Duodenal mucosa (tissue), 2 donors: Measurements from ENCODE around the gene SEMA3E.
"Not testable (repeated sequence)": the region's sequence is repeated elsewhere in the genome, so short reads cannot be mapped to it uniquely, and the experiment has no call there.

Source experiments
- H3K27ac ChIP-seq: one replicate; pipeline ENCODE4 v1.7.0; 2013; ENCODE audit warnings: low read depth, low read length
- H3K27me3 ChIP-seq, 2 donors: one replicate each; pipeline ENCODE4 v1.7.0; 2013; ENCODE audit warnings: low read length in 2 of 2, control low read depth in 1 of 2; ENCODE audit not compliant: insufficient read depth in 2 of 2, control insufficient read depth in 1 of 2
- H3K36me3 ChIP-seq, 2 donors: one replicate each; pipeline ENCODE4 v1.7.0; 2013; ENCODE audit warnings: low read length in 2 of 2, control low read depth in 1 of 2; ENCODE audit not compliant: insufficient read depth in 2 of 2, control insufficient read depth in 1 of 2
- H3K4me1 ChIP-seq, 2 donors: one replicate each; pipeline ENCODE4 v1.7.0; 2013; ENCODE audit warnings: low read length in 2 of 2, control low read depth in 1 of 2; ENCODE audit not compliant: insufficient read depth in 2 of 2, control insufficient read depth in 1 of 2
- H3K4me3 ChIP-seq, 2 donors: one replicate each; pipeline ENCODE4 v1.7.0; 2013; ENCODE audit warnings: low read length in 2 of 2, low read depth in 1 of 2
- H3K9ac ChIP-seq, 2 donors: one replicate each; pipeline ENCODE4 v1.7.0; 2013; ENCODE audit warnings: low read length in 2 of 2, low read depth in 1 of 2
- H3K9me3 ChIP-seq, 2 donors: one replicate each; pipeline ENCODE4 v1.7.0; 2013; ENCODE audit warnings: low read length in 2 of 2, control low read depth in 1 of 2; ENCODE audit not compliant: control insufficient read depth in 1 of 2

The SEMA3E gene

DNA sequence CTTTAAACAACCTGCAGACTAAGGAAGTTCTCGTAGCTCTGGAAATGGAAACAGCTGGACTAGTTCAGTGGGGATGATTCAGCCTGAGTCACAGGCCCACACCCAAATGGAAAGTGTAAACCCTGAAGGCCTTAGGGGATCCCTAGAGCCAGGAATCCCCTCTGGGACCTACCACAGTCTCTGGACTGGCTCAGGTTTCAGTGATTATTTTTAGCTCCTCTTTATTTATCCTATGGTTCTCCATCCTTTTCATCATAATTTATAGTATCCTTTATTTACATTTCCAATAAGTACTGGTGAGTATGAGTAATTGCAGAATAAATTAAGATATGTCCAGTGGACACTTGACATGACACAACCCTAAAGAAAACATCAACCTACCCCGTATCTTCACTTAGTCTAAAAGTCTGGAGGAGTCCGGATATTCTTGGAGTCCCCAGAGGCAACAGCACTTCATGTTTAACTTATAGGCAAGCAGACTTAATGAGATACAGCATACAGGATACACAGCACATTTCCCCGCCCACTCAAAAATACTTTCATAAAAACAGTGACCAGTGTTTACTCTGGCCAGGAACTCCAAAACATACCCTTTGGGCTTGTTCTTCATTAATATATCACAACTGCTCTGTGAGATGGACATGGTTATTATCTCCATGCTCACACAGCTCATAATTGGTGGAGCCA is 28.4 kb upstream of the SEMA3E start:
- no peak overlapping the region for H3K4me3 ChIP-seq
- no peaks in the 10 kb centered on the region for H3K9me3 ChIP-seq
- H3K36me3 ChIP-seq: no peaks in the 10 kb centered on the region
- H3K27ac ChIP-seq: no peak overlapping the region
- no peaks in the 10 kb centered on the region for H3K4me1 ChIP-seq
- no peak overlapping the region for H3K9ac ChIP-seq
- no peaks in the 10 kb centered on the region for H3K27me3 ChIP-seq

GRCh38 chr7:83673291-83673690 is 24.4 kb upstream of the SEMA3E start:
- not testable (repeated sequence) for H3K9me3 ChIP-seq, H3K4me1 ChIP-seq, H3K36me3 ChIP-seq, H3K27ac ChIP-seq, H3K27me3 ChIP-seq, H3K4me3 ChIP-seq, H3K9ac ChIP-seq

DNA sequence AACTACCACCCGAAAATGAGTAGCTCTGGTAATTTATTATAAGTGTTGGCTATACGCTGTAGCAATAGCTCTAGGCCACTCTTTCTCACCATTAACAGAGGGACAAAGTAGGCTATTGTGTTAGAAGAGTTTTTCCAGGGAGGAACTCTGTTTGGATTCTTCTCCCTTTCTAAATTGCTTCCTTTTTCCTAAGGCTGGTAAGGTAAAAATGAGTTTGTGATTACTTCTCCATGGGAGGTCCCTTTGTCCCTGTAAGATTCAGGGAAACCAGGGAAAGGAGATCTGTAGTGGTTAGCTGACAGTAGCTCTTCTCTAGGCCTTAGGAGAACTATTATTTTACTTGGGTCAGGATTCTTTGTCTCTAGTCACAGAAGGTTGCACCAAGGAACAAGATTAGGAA is 23.2 kb upstream of the SEMA3E start:
- no peaks in the 10 kb centered on the region for H3K4me1 ChIP-seq
- no peaks in the 10 kb centered on the region for H3K27me3 ChIP-seq
- H3K4me3 ChIP-seq: no peak overlapping the region
- H3K9me3 ChIP-seq: no peaks in the 10 kb centered on the region
- no peak overlapping the region for H3K9ac ChIP-seq
- no peak overlapping the region for H3K27ac ChIP-seq
- no peaks in the 10 kb centered on the region for H3K36me3 ChIP-seq

GRCh38 chr7:83663131-83663530 is 14.2 kb upstream of the SEMA3E start:
- H3K9me3 ChIP-seq: no peaks in the 10 kb centered on the region
- no peaks in the 10 kb centered on the region for H3K4me1 ChIP-seq
- no peaks in the 10 kb centered on the region for H3K27me3 ChIP-seq
- no peaks in the 10 kb centered on the region for H3K36me3 ChIP-seq
- no peak overlapping the region for H3K4me3 ChIP-seq
- no peak overlapping the region for H3K9ac ChIP-seq
- H3K27ac ChIP-seq: no peak overlapping the region

DNA sequence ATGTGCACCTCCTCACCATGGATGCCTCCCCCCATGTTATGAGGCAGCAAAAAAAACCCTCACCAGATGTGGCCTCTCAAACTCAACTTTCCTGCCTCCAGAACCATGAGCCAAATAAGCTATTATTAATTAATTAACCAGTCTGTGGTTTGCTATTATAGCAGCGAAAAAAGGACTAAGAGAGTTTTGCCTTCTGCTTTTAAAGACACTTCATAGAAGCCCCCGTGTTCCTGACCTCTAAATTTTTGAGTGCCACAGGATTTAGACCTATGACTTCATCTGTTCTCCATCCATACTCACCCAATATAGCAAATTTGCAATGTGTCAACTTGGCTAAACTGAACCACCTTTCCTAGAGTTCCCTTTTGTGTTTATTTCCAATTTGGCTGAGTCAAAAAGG is 9.2 kb upstream of the SEMA3E start:
- no peak overlapping the region for H3K9ac ChIP-seq
- H3K27ac ChIP-seq: no peak overlapping the region
- H3K27me3 ChIP-seq: no peaks in the 10 kb centered on the region
- H3K36me3 ChIP-seq: no peaks in the 10 kb centered on the region
- H3K9me3 ChIP-seq: no peaks in the 10 kb centered on the region
- no peaks in the 10 kb centered on the region for H3K4me1 ChIP-seq
- no peak overlapping the region for H3K4me3 ChIP-seq

- Histone ChIP-seq H3K27ac (no peak overlapping the region), H3K9me3 (no peaks in the 10 kb centered on the region), H3K36me3 (no peaks in the 10 kb centered on the region), H3K4me3 (no peak overlapping the region), H3K4me1 (no peaks in the 10 kb centered on the region), H3K9ac (no peak overlapping the region), H3K27me3 (no peaks in the 10 kb centered on the region)
Observed at GRCh38 chr7:83655951-83656556, 7.1 kb upstream of the SEMA3E start.

- Histone ChIP-seq H3K9me3 (no peaks in the 10 kb centered on the region), H3K9ac (no peak overlapping the region), H3K36me3 (no peaks in the 10 kb centered on the region), H3K4me1 (no peaks in the 10 kb centered on the region), H3K27ac (no peak overlapping the region), H3K4me3 (no peak overlapping the region), H3K27me3 (peaks cover 3 to 6% of the 10 kb centered on the region in 2 donors)
Observed at GRCh38 chr7:83652481-83652880, 3.5 kb upstream of the SEMA3E start.

GRCh38 chr7:83649701-83650100 is 762 bp upstream of the SEMA3E start:
- Histone ChIP-seq H3K27me3 (peaks cover 3 to 9% of the 10 kb centered on the region in 2 donors), H3K4me1 (no peaks in the 10 kb centered on the region), H3K36me3 (no peaks in the 10 kb centered on the region), H3K9me3 (no peaks in the 10 kb centered on the region), H3K9ac (no peak overlapping the region), H3K4me3 (no peak overlapping the region), H3K27ac (no peak overlapping the region)

DNA sequence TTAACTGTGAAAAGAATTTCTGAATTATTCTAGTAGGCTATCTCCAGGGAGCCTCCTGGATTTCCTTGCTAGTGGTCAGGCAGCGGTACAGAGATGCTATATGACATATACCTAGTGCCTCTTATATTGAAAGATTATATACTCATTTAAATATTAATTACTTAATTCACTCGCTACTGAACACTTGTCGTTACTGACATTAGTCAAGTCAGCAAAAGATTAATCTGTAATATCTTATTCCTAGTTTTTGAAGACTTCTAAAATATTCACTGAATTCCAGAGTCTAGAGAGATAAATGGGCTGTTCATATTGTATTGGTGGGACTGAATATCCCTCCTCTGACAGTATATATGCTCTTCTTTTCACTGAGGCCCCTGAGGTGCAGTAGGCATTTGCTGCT is 2.9 kb downstream of the SEMA3E start:
- H3K36me3 ChIP-seq: no peaks in the 10 kb centered on the region

GRCh38 chr7:83643739-83644138 is 5.2 kb downstream of the SEMA3E start:
- no peak overlapping the region for H3K27ac ChIP-seq
- no peaks in the 10 kb centered on the region for H3K4me1 ChIP-seq
- H3K27me3 ChIP-seq: peaks cover 0 to 9% of the 10 kb centered on the region in 2 donors
- H3K9me3 ChIP-seq: no peaks in the 10 kb centered on the region
- H3K9ac ChIP-seq: no peak overlapping the region
- no peaks in the 10 kb centered on the region for H3K36me3 ChIP-seq
- no peak overlapping the region for H3K4me3 ChIP-seq

More for the DNA sequence above, 2.9 kb downstream of the SEMA3E start:
- H3K4me3 ChIP-seq: no peak overlapping the region
- H3K27me3 ChIP-seq: peaks cover 3 to 9% of the 10 kb centered on the region in 2 donors
- no peaks in the 10 kb centered on the region for H3K4me1 ChIP-seq
- no peaks in the 10 kb centered on the region for H3K9me3 ChIP-seq
- no peak overlapping the region for H3K27ac ChIP-seq
- no peak overlapping the region for H3K9ac ChIP-seq
